Daoy (cell line): Measurements from ENCODE around the gene TBCCD1. TPM values are rescaled to one million over a fixed set of nuclear protein-coding genes. Genes with fewer than 3 reads are reported as not detected.
A peak's percentile ranks its signal among the peaks of the same experiment; 100 is the strongest.
"Not testable (repeated sequence)": the region's sequence is repeated elsewhere in the genome, so short reads cannot be mapped to it uniquely, and the experiment has no call there.

Source experiments
- DNase-seq: peaks from one replicate; pipeline ENCODE4 v3.0.0-alpha.2; 2015; ENCODE audit warnings: low read depth
- total RNA-seq: library from RNA; depleted of rRNA; stranded (reverse); fragments of >200 nt; shearing (Covaris generic); gene quantifications from 2 replicates; pipeline ENCODE4 v1.2.3, GENCODE V29; 2014

TBCCD1 gene
- total RNA-seq, 1 experiment from 2014 or later = 15.9 TPM

GRCh38 chr3:186520431-186520830 is 46.7 kb downstream of the TBCCD1 start:
- DNase-seq = no peak

GRCh38 chr3:186519021-186519658 is 48.0 kb downstream of the TBCCD1 start:
- DNase-seq = peak; percentile 17

GRCh38 chr3:186517218-186517617 is 49.9 kb downstream of the TBCCD1 start:
- no peak for DNase-seq

- no peak for DNase-seq
Observed at GRCh38 chr3:186516646-186517045, 50.5 kb downstream of the TBCCD1 start.

- DNase-seq = no peak
Observed at GRCh38 chr3:186515125-186515524, 52.0 kb downstream of the TBCCD1 start.

GRCh38 chr3:186514296-186515002 is 52.7 kb downstream of the TBCCD1 start:
- DNase-seq = no peak

- DNase-seq = no peak
Observed at GRCh38 chr3:186513386-186513785, 53.8 kb downstream of the TBCCD1 start.

GRCh38 chr3:186512570-186513302 is 54.4 kb downstream of the TBCCD1 start:
- DNase-seq = no peak

- DNase-seq = no peak
Observed at GRCh38 chr3:186511702-186512101, 55.4 kb downstream of the TBCCD1 start.

GRCh38 chr3:186511245-186511644 is 55.9 kb downstream of the TBCCD1 start:
- DNase-seq = no peak

- DNase-seq = peak; percentile 17
Observed at GRCh38 chr3:186510374-186511079, 56.6 kb downstream of the TBCCD1 start.

GRCh38 chr3:186509423-186509822 is 57.7 kb downstream of the TBCCD1 start:
- DNase-seq = no peak

GRCh38 chr3:186506857-186507256 is 60.3 kb downstream of the TBCCD1 start:
- no peak for DNase-seq

GRCh38 chr3:186506191-186506739 is 60.9 kb downstream of the TBCCD1 start:
- no peak for DNase-seq

- no peak for DNase-seq
Observed at GRCh38 chr3:186502966-186503712, 64.0 kb downstream of the TBCCD1 start.

- DNase-seq = no peak
Observed at GRCh38 chr3:186502138-186502948, 64.8 kb downstream of the TBCCD1 start.

GRCh38 chr3:186499949-186500348 is 67.2 kb downstream of the TBCCD1 start:
- DNase-seq = not testable (repeated sequence)

- DNase-seq = not testable (repeated sequence)
Observed at GRCh38 chr3:186498022-186498421, 69.1 kb downstream of the TBCCD1 start.

- DNase-seq = no peak
Observed at GRCh38 chr3:186497608-186498007, 69.5 kb downstream of the TBCCD1 start.

- DNase-seq = no peak
Observed at GRCh38 chr3:186496635-186497034, 70.5 kb downstream of the TBCCD1 start.
